Loucy (cell line): ENCODE measurements around the gene DCAF17.

Source experiments
- H2AFZ ChIP-seq: fragments of 200-600 bp; sonication (generic); 2 replicates; pipeline ENCODE4 v1.6.0; 2016; ENCODE audit warnings: antibody characterized with exemption, mild to moderate bottlenecking, low read length, moderate library complexity
- H3F3A ChIP-seq: fragments of 200-600 bp; 2 replicates; pipeline ENCODE4 v1.6.0; 2016; ENCODE audit warnings: antibody characterized with exemption, low read depth, mild to moderate bottlenecking
- H3K27me3 ChIP-seq: fragments of 200-600 bp; sonication (generic); 2 replicates; pipeline ENCODE4 v1.6.1; 2014; ENCODE audit warnings: low read length, mild to moderate bottlenecking; ENCODE audit not compliant: insufficient read depth, poor library complexity, severe bottlenecking
- H3K36me3 ChIP-seq: fragments of 200-600 bp; sonication (generic); 2 replicates; pipeline ENCODE4 v1.6.1; 2016; ENCODE audit warnings: low read length; ENCODE audit not compliant: insufficient read depth
- H3K4me1 ChIP-seq: fragments of 200-600 bp; sonication (generic); 2 replicates; pipeline ENCODE4 v1.5.1; 2014; ENCODE audit warnings: low read length, mild to moderate bottlenecking; ENCODE audit not compliant: insufficient read depth, poor library complexity, severe bottlenecking
- H3K4me2 ChIP-seq: fragments of 200-600 bp; sonication (generic); 2 replicates; pipeline ENCODE4 v1.6.0; 2014; ENCODE audit warnings: antibody characterized with exemption, low read length, low read depth, mild to moderate bottlenecking; ENCODE audit not compliant: poor library complexity, severe bottlenecking
- H3K4me3 ChIP-seq: fragments of 200-600 bp; sonication (generic); 2 replicates; pipeline ENCODE4 v1.5.1; 2014; ENCODE audit warnings: low read length, mild to moderate bottlenecking, mixed read lengths; ENCODE audit not compliant: poor library complexity, severe bottlenecking
- H3K79me2 ChIP-seq: fragments of 200-600 bp; sonication (generic); 2 replicates; pipeline ENCODE4 v1.6.1; 2014; ENCODE audit warnings: low read length; ENCODE audit not compliant: insufficient read depth
- H3K9ac ChIP-seq: fragments of 200-600 bp; sonication (generic); 2 replicates; pipeline ENCODE4 v1.6.0; 2014; ENCODE audit warnings: mild to moderate bottlenecking, low read depth, low read length, moderate library complexity; ENCODE audit not compliant: poor library complexity, severe bottlenecking
- H3K9me2 ChIP-seq: fragments of 200-600 bp; sonication (generic); replicated peaks from 2 replicates; pipeline ENCODE4 v1.6.1; 2016; ENCODE audit warnings: low read depth, low read length, mixed read lengths
- H3K9me3 ChIP-seq: fragments of 200-600 bp; sonication (generic); 2 replicates; pipeline ENCODE4 v1.6.1; 2014; ENCODE audit warnings: mild to moderate bottlenecking, antibody characterized with exemption, low read length, low read depth; ENCODE audit not compliant: insufficient read depth
- H4K20me1 ChIP-seq: fragments of 200-600 bp; sonication (generic); 2 replicates; pipeline ENCODE4 v1.6.0; 2014; ENCODE audit warnings: antibody characterized with exemption, low read length, mild to moderate bottlenecking; ENCODE audit not compliant: insufficient read depth, poor library complexity, severe bottlenecking
- EZH2phosphoT487 ChIP-seq: fragments of 200-600 bp; IDR thresholded peaks from 2 replicates; pipeline ENCODE4 v1.6.1; 2018; ENCODE audit warnings: antibody characterized with exemption, mild to moderate bottlenecking, moderate library complexity, borderline replicate concordance
- TF ChIP-seq, protein P1 (sequence below): fragments of 200-600 bp; sonication (generic); conservative IDR thresholded peaks from 2 replicates; pipeline ENCODE4 v1.5.1; 2014; ENCODE audit warnings: mild to moderate bottlenecking, antibody characterized with exemption, low read length

Gene DCAF17

GRCh38 chr2:171533331-171533730 lies 99.3 kb downstream of the DCAF17 start:
- peaks cover 10% of the 10 kb centered on the region; the same call in 1 of the 2 replicates for H3K79me2 ChIP-seq
- H3K36me3 ChIP-seq = no peaks in the 10 kb centered on the region
- no peak overlapping the region for H3K9ac ChIP-seq

More at GRCh38 chr2:171533331-171533730, 99.3 kb downstream of the DCAF17 start:
- Histone ChIP-seq H3K4me1 (no peaks in the 10 kb centered on the region), H3K4me2 (no peak overlapping the region), H3F3A (no peaks in the 10 kb centered on the region), H4K20me1 (no peaks in the 10 kb centered on the region), H3K27me3 (no peaks in the 10 kb centered on the region), H3K9me2 (no peaks in the 10 kb centered on the region), H3K4me3 (no peak overlapping the region), H2AFZ (no peak overlapping the region), H3K9me3 (no peaks in the 10 kb centered on the region; the same call in 1 of the 2 replicates)
- TF ChIP-seq, protein P1, sequence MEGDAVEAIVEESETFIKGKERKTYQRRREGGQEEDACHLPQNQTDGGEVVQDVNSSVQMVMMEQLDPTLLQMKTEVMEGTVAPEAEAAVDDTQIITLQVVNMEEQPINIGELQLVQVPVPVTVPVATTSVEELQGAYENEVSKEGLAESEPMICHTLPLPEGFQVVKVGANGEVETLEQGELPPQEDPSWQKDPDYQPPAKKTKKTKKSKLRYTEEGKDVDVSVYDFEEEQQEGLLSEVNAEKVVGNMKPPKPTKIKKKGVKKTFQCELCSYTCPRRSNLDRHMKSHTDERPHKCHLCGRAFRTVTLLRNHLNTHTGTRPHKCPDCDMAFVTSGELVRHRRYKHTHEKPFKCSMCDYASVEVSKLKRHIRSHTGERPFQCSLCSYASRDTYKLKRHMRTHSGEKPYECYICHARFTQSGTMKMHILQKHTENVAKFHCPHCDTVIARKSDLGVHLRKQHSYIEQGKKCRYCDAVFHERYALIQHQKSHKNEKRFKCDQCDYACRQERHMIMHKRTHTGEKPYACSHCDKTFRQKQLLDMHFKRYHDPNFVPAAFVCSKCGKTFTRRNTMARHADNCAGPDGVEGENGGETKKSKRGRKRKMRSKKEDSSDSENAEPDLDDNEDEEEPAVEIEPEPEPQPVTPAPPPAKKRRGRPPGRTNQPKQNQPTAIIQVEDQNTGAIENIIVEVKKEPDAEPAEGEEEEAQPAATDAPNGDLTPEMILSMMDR = no peak
- no peak for TF ChIP-seq EZH2phosphoT487
